HepG2 (cell line): ENCODE measurements around the gene COG8. TPM values are rescaled to one million over a fixed set of nuclear protein-coding genes. Genes with fewer than 3 reads are reported as not detected.

Experiments used
- DR1 ChIP-seq: sonication (generic); formaldehyde crosslinking; IDR thresholded peaks from 2 replicates; pipeline ENCODE4 v1.8.0; 2021; ENCODE audit warnings: mild to moderate bottlenecking, missing genetic modification reagents, inconsistent platforms
- EZH2 ChIP-seq: conservative IDR thresholded peaks from 2 replicates; pipeline ENCODE4 v1.6.1; 2012; ENCODE audit warnings: mild to moderate bottlenecking, low read depth, low read length, moderate library complexity
- HOXA9 ChIP-seq: sonication (generic); formaldehyde crosslinking; IDR thresholded peaks from 2 replicates; pipeline ENCODE4 v1.8.1; 2022; ENCODE audit warnings: missing genetic modification reagents, mild to moderate bottlenecking, moderate library complexity, borderline replicate concordance
- MEIS2 ChIP-seq: sonication (generic); formaldehyde crosslinking; IDR thresholded peaks from 2 replicates; pipeline ENCODE4 v1.9.0; 2021; ENCODE audit warnings: mild to moderate bottlenecking, missing genetic modification reagents
- MIER3 ChIP-seq: IDR thresholded peaks from 2 replicates; pipeline ENCODE4 v1.6.1; 2016; ENCODE audit warnings: missing compliant biosample characterization, borderline replicate concordance
- NR2F2 ChIP-seq: IDR thresholded peaks from 2 replicates; pipeline ENCODE4 v1.6.1; 2012; ENCODE audit warnings: low read depth, inconsistent platforms, borderline replicate concordance
- PITX1 ChIP-seq: sonication (generic); formaldehyde crosslinking; IDR thresholded peaks from 2 replicates; pipeline ENCODE4 v1.5.1; 2020; ENCODE audit warnings: mild to moderate bottlenecking, missing genetic modification reagents
- PPARG ChIP-seq: conservative IDR thresholded peaks from 2 replicates; pipeline ENCODE4 v1.6.1; 2016; ENCODE audit warnings: missing biosample characterization, missing genetic modification reagents
- U2AF1 ChIP-seq: fragments of 200-400 bp; formaldehyde crosslinking; optimal IDR thresholded peaks from 2 replicates; pipeline ENCODE3; 2017; ENCODE audit warnings: mild to moderate bottlenecking, low read depth, low read length
- ZNF251 ChIP-seq: sonication (generic); formaldehyde crosslinking; IDR thresholded peaks from 2 replicates; pipeline ENCODE4 v1.9.0; 2021; ENCODE audit warnings: mild to moderate bottlenecking, missing genetic modification reagents
- ZNF264 ChIP-seq: sonication (generic); formaldehyde crosslinking; IDR thresholded peaks from 2 replicates; pipeline ENCODE4 v1.4.0; 2020; ENCODE audit warnings: missing genetic modification reagents
- ZNF776 ChIP-seq: sonication (generic); formaldehyde crosslinking; IDR thresholded peaks from 2 replicates; pipeline ENCODE4 v1.4.0; 2020; ENCODE audit warnings: mild to moderate bottlenecking, missing genetic modification reagents
- ZNF792 ChIP-seq: IDR thresholded peaks from 2 replicates; pipeline ENCODE4 v1.6.1; 2016
- polyA plus RNA-seq, 8 experiments: library from polyadenylated mRNA; depleted of rRNA in 3 of 8; stranded (reverse) in 7 of 8; unstranded in 1 of 8; fragments of >200 nt; fragmentation: Illumina TruSeq in 4 of 8; extraction: Trizol in 4 of 8; gene quantifications; 2 replicates each; pipeline versions ENCODE4 v1.2.1 to v1.2.3, GENCODE V29; 2011 to 2016; ENCODE audit warnings: low read depth in 4 of 8, missing spikeins in 1 of 8, mixed read lengths in 1 of 8; ENCODE audit not compliant: insufficient read depth in 1 of 8
- total RNA-seq, 5 experiments: library from RNA; depleted of rRNA; stranded (reverse); fragments of >200 nt; fragmentation: Illumina TruSeq; extraction: Trizol; gene quantifications; 2 replicates each; pipeline ENCODE4 v1.2.3, GENCODE V29; 2016; ENCODE audit warnings: low read depth in 1 of 5
- TF ChIP-seq, protein P1 (sequence below), 2 experiments: sonication (generic) in 1 of 2; formaldehyde crosslinking in 1 of 2; IDR thresholded peaks; 2 replicates each; pipeline versions ENCODE4 v1.6.1 to v1.9.0; 2014 to 2022; ENCODE audit warnings: antibody characterized with exemption in 1 of 2, borderline replicate concordance in 1 of 2, inconsistent platforms in 1 of 2, low read depth in 1 of 2, missing genetic modification reagents in 1 of 2
- TF ChIP-seq, protein P2 (sequence below): sonication (generic); formaldehyde crosslinking; IDR thresholded peaks from 2 replicates; pipeline ENCODE4 v1.8.1; 2023; ENCODE audit warnings: mild to moderate bottlenecking, missing genetic modification reagents, borderline replicate concordance
- TF ChIP-seq, protein P3 (sequence below): sonication (generic); formaldehyde crosslinking; IDR thresholded peaks from 2 replicates; pipeline ENCODE4 v1.4.0; 2020; ENCODE audit warnings: missing genetic modification reagents

Gene COG8
- total and polyA plus RNA-seq, 2 of the 13 experiments (the other 11 are each of a cell fraction or from before 2014, with no cell fraction given): 45.5 to 52.1 TPM

DNA sequence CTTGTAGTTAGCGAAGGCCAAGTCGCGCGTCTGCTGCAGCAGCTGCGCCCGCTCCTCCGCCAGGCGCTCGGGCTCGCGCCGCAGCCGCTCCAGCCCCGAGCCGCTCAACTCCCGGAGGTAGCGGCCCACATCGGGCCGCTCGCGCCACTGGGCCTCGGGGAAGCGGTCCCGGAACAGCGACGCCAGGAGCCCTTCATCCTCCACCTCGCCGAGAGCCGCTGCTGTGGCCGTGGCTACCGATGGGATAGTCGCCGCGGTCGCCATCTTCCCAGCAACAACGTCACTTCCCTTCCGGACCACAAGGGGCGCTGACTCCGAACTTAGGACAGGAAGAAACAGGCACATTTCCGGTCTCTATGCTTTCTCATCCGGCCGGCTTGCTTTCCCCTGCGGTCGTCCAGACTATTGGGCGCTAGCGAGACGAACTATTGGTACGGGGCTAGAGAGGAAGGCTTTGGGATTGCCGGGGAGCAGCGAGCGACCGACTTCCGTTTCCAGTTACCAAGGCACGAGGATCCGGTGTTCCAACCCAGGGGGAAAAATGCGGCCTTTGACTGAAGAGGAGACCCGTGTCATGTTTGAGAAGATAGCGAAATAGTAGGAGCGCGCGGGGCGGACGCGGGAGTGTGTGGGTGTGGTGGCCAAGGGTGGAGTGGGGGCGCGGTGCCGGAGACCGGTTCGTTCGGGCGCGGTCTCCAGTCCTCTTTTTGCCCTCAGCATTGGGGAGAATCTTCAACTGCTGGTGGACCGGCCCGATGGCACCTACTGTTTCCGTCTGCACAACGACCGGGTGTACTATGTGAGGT, at the start of gene COG8, which contains the start of gene NIP7 (continued):
- TF ChIP-seq, protein P1, sequence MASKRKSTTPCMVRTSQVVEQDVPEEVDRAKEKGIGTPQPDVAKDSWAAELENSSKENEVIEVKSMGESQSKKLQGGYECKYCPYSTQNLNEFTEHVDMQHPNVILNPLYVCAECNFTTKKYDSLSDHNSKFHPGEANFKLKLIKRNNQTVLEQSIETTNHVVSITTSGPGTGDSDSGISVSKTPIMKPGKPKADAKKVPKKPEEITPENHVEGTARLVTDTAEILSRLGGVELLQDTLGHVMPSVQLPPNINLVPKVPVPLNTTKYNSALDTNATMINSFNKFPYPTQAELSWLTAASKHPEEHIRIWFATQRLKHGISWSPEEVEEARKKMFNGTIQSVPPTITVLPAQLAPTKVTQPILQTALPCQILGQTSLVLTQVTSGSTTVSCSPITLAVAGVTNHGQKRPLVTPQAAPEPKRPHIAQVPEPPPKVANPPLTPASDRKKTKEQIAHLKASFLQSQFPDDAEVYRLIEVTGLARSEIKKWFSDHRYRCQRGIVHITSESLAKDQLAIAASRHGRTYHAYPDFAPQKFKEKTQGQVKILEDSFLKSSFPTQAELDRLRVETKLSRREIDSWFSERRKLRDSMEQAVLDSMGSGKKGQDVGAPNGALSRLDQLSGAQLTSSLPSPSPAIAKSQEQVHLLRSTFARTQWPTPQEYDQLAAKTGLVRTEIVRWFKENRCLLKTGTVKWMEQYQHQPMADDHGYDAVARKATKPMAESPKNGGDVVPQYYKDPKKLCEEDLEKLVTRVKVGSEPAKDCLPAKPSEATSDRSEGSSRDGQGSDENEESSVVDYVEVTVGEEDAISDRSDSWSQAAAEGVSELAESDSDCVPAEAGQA (IDR thresholded peaks at IDR 0.05; ENCODE audit: low read depth): peak; percentile 90
- TF ChIP-seq, protein P1 (CRISPR knock-in tag; IDR thresholded peaks at IDR 0.05; ENCODE audit: borderline replicate concordance): peak; percentile 65
- TF ChIP-seq MEIS2 (CRISPR knock-in tag) (peak; percentile 66), U2AF1 (peak; percentile 98), NR2F2 (no peak), ZNF776 (CRISPR knock-in tag) (peak; percentile 81; the same call in 1 of the 2 replicates), ZNF264 (CRISPR knock-in tag) (peak; percentile 81), PPARG (CRISPR knock-in tag) (peak; percentile 47; the same call in 1 of the 2 replicates), HOXA9 (CRISPR knock-in tag) (peak; percentile 32; the same call in 1 of the 2 replicates), MIER3 (CRISPR knock-in tag) (peak; percentile 70), DR1 (CRISPR knock-in tag) (peak; percentile 94), ZNF251 (CRISPR knock-in tag) (peak; percentile 16; the same call in 1 of the 2 replicates), EZH2 (no peak), PITX1 (CRISPR knock-in tag) (peak; percentile 30; the same call in 1 of the 2 replicates), ZNF792 (CRISPR knock-in tag) (peak; percentile 82)
- TF ChIP-seq, protein P2, sequence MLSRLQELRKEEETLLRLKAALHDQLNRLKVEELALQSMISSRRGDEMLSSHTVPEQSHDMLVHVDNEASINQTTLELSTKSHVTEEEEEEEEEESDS (CRISPR knock-in tag): peak; percentile 72; the same call in 1 of the 2 replicates
- TF ChIP-seq, protein P3, sequence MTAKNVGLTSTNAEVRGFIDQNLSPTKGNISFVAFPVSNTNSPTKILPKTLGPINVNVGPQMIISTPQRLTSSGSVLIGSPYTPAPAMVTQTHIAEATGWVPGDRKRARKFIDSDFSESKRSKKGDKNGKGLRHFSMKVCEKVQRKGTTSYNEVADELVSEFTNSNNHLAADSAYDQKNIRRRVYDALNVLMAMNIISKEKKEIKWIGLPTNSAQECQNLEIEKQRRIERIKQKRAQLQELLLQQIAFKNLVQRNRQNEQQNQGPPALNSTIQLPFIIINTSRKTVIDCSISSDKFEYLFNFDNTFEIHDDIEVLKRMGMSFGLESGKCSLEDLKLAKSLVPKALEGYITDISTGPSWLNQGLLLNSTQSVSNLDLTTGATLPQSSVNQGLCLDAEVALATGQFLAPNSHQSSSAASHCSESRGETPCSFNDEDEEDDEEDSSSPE (CRISPR knock-in tag): peak; percentile 12
